GM12864 (cell line): ENCODE results near the gene MOCOS.

ENCODE experiments used
- DNase-seq: peaks from one replicate; pipeline ENCODE4 v3.0.0-alpha.2; 2011; ENCODE audit warnings: low read depth
- H3K4me3 ChIP-seq: 2 replicates; pipeline ENCODE4 v1.5.1; 2011; ENCODE audit warnings: mild to moderate bottlenecking, low read depth, low read length, control low read depth
- TF ChIP-seq, protein P1 (sequence below): IDR thresholded peaks from 2 replicates; pipeline ENCODE4 v1.5.1; 2011; ENCODE audit warnings: low read depth, mild to moderate bottlenecking, moderate library complexity, low read length, control low read depth, inconsistent platforms; ENCODE audit errors: missing control alignments

The MOCOS gene

DNA sequence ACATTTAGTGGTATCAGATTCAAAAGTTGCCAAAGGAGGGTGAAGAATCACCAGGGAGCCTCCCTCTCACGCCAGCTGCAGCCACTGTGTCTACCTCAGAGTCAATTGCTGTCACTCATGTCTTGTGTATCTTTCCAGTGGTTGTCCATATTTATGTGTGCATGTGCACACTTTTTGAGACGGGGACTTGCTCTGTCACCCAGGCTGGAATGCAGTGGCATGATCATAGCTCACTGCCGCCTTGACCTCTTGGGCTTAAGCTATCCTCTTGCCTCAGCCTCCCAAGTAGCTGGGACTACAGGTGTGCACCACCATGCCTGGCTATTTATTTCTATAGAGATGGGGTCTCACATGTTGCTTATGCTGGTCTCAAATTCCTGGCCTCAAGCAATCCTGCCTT is 4.0 kb downstream of the MOCOS start:
- DNase-seq, result no peak
- H3K4me3 ChIP-seq, result no peak overlapping the region
- TF ChIP-seq, protein P1, sequence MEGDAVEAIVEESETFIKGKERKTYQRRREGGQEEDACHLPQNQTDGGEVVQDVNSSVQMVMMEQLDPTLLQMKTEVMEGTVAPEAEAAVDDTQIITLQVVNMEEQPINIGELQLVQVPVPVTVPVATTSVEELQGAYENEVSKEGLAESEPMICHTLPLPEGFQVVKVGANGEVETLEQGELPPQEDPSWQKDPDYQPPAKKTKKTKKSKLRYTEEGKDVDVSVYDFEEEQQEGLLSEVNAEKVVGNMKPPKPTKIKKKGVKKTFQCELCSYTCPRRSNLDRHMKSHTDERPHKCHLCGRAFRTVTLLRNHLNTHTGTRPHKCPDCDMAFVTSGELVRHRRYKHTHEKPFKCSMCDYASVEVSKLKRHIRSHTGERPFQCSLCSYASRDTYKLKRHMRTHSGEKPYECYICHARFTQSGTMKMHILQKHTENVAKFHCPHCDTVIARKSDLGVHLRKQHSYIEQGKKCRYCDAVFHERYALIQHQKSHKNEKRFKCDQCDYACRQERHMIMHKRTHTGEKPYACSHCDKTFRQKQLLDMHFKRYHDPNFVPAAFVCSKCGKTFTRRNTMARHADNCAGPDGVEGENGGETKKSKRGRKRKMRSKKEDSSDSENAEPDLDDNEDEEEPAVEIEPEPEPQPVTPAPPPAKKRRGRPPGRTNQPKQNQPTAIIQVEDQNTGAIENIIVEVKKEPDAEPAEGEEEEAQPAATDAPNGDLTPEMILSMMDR, result no peak

DNA sequence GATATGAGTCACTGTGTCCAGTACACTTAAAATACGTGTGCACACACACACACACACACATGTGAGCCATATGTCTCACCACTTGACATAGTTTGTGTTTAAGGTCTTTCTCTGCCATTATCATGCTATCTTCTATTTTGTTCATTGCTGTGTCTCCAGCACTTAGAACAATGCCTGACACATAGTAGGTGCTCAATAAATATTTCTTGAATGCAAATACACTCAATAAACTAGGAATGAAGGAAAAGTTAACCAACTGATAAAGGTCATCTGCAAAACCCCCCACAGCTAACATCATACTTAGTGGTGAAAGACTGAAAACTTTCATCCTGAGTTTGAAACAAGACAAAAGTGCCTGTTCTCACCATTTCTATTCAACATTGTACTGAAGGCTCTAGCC is 4.4 kb downstream of the MOCOS start:
- TF ChIP-seq, protein P1, result no peak
- DNase-seq, result no peak
- H3K4me3 ChIP-seq, result no peak overlapping the region

DNA sequence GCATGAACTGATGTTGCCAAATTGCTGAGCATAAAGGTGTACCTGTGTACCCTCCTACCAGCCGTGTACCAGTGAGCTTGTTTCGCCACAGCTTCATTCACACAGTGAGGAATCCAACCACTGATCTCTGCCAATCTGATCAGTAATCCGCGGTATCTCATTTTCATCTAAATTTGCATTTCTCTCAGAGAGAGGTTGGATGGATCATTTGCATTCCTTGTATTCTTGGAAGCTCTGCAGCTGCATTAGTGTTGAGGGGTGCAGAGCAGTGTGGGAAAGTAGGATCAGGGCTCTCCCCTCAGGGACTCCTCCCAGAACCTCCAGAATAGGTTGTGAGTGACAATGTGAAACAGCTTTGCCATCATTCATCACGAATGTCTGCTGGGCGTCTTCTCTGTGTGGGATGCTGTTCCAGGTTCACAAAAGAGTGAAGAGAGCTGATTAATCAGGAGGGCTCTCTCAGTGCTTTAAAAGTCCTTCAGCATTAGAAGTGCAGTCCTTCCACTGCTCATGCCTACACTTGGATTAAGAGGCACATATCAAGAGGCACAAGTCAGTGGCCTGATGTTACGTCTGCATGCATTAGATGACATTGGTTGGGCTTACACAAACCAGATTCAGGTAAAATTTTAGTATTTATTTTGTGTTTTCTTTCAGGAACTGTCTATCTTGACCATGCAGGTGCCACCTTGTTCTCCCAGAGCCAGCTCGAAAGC is 7.5 kb downstream of the MOCOS start:
- no peak for DNase-seq
- TF ChIP-seq, protein P1, result no peak
- H3K4me3 ChIP-seq, result no peak overlapping the region

DNA sequence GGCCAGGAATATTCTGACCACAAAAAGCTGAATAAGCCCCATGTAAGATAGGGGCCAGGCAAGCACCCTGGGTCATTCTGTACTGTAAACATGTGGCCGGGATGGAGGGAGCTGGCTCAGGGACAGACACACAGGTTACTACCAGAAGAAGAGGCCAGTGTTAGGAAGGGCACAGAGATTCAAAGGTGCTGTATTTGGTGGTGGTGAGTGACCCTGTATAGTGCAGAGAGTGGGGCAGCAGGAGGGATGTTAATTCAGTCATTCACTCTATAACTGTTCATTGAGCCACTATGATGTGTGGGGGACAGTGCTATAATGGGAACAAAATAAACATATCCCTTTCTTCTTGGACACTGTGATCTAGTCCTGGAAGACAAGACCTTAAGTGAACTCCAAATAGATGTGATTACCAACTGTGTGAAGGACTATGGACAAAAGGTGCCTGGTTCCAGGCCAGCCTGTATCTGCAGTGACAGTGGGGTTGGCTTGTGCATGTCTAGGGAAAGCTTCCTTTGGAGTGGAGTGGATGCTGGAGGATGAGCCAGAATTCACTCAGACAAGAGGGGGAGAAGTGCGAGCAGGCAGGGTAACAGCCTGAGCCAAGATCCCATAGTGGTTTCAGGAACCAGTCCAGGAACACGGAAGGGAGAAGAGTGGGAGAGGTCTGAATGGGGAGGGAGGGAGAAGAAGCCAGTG is 8.3 kb downstream of the MOCOS start:
- no peak for DNase-seq
- TF ChIP-seq, protein P1, result no peak
- no peak overlapping the region for H3K4me3 ChIP-seq

DNA sequence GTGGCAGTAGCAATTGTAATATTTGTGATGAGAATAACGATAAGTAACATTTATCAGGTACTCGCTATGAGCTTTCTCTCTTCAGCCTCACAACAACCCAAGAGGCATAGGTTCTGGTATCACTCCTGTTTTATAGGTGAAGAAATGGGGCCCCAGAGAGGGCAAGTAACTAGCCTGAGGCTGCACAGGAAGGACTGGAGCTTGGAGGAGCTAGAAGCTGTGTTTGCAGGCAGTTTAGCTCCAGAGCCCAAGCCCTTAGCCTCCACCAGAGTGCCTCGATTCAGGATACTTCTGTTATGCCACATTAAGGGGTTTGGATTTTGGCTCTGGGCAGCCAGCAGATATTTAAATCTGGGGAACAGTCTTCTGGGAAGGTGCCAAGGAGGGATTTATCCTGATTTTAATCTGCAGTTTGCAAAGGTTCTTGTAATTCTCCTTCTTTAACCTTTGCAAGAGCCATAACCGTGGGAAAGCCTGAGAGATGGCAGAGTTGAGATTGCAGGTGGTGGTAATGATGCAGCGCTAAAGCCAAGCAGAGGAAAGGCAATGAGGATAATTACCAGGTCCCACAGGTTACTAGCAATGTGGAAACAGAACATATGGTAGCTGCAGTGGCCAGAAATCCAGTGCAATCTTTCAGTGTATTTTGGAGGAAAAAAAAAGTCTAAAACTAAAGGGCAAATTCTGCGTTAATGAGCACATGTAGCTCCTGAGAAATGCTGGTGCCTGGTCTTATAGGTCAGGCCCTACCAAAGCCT is 9.1 kb downstream of the MOCOS start:
- DNase-seq, result no peak
- TF ChIP-seq, protein P1, result no peak
- no peak overlapping the region for H3K4me3 ChIP-seq

DNA sequence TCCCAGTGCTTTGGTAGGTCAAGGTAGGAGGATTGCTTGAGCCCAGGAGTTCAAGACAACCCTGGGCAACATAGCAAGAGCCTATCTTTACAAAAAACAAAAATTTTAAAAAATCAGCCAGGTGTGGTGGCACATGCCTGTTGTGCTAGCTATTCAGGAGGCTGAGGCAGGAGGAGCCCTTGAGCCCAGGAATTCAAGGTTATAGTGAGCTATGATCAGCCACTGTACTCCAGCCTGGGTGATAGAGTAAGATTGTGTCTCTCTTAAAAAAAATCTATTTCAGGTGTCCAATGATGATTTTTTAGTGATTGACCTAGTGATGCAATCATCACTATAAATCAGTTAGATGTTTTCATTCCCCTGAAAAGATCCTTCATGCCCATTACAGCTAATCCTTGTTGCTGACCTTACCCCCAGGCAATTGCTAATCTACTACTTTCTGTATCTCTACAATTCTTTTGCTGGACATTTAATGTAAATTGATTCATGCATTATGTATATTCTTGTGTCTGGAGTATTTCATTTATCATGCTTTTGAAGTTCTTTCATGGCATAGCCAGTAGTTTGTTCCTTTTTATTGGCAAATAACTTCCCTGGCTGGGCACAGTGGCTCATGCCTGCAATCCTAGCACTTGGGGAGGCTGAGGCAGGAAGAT is 10.3 kb downstream of the MOCOS start:
- no peak overlapping the region for H3K4me3 ChIP-seq
- TF ChIP-seq, protein P1, result no peak
- DNase-seq, result no peak
